GM12865 (cell line): ENCODE data around the gene GPATCH8.

Experiments used
- DNase-seq: peaks from one replicate; pipeline ENCODE4 v3.0.0; 2010; ENCODE audit warnings: low read depth
- H3K4me3 ChIP-seq: 2 replicates; pipeline ENCODE4 v1.5.1; 2011; ENCODE audit warnings: mild to moderate bottlenecking, low read depth, low read length, control low read depth
- TF ChIP-seq, protein P1 (sequence below): IDR thresholded peaks from 2 replicates; pipeline ENCODE4 v1.5.1; 2011; ENCODE audit warnings: low read length, control low read depth, low read depth, inconsistent platforms; ENCODE audit not compliant: insufficient read depth; ENCODE audit errors: missing control alignments

The GPATCH8 gene

DNA sequence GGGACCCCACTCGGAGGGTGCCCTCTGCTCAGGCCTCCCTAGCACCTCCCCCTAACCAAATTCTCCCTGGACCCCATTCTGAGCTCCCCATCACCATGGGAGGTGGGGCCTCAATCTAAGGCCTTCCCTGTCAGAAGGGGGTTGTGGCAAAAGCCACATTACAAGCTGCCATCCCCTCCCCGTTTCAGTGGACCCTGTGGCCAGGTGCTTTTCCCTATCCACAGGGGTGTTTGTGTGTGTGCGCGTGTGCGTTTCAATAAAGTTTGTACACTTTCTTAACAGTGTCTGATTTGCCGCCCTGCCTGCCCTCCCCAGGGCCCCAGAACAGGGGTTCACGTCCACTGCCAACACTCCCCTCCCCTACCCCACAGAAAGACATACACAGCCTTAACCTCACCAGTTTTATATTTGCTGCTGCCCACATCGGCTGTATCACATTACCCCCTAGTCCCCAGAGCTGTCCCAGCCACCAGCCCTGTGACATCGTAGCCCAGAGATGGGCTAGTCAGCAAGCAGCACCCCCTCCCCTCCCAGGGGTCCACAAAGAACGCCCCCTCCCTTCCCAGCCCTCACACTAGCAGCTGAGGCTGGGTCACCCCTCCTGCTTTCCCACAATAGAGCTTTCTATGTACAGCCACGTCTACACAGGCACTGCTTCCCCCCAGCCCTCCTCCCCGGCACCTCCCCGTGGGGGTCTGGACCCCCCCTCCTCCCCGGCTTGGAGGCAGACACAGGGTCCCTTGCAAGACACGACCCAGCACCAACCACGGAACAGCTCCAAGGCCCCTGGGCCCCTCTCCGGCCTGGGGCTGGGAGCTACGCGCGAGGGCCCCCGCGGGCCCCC lies 150.2 kb downstream of the GPATCH8 start:
- no peak overlapping the region for H3K4me3 ChIP-seq
- TF ChIP-seq, protein P1, sequence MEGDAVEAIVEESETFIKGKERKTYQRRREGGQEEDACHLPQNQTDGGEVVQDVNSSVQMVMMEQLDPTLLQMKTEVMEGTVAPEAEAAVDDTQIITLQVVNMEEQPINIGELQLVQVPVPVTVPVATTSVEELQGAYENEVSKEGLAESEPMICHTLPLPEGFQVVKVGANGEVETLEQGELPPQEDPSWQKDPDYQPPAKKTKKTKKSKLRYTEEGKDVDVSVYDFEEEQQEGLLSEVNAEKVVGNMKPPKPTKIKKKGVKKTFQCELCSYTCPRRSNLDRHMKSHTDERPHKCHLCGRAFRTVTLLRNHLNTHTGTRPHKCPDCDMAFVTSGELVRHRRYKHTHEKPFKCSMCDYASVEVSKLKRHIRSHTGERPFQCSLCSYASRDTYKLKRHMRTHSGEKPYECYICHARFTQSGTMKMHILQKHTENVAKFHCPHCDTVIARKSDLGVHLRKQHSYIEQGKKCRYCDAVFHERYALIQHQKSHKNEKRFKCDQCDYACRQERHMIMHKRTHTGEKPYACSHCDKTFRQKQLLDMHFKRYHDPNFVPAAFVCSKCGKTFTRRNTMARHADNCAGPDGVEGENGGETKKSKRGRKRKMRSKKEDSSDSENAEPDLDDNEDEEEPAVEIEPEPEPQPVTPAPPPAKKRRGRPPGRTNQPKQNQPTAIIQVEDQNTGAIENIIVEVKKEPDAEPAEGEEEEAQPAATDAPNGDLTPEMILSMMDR: no peak
- DNase-seq: no peak

DNA sequence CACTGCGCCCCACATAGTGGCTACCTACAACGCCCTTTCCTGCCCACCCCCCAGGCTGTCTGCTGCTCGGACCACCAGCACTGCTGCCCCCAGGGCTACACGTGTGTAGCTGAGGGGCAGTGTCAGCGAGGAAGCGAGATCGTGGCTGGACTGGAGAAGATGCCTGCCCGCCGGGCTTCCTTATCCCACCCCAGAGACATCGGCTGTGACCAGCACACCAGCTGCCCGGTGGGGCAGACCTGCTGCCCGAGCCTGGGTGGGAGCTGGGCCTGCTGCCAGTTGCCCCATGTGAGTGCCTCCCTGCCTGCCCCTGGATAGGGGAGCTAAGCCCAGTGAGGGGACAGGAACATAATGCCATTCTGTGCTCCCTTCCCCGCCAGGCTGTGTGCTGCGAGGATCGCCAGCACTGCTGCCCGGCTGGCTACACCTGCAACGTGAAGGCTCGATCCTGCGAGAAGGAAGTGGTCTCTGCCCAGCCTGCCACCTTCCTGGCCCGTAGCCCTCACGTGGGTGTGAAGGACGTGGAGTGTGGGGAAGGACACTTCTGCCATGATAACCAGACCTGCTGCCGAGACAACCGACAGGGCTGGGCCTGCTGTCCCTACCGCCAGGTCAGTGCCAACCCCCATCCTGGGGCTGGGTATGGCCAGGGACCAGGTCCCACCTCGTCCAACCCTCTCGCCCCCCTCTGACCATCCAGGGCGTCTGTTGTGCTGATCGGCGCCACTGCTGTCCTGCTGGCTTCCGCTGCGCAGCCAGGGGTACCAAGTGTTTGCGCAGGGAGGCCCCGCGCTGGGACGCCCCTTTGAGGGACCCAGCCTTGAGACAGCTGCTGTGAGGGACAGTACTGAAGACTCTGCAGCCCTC lies 151.0 kb downstream of the GPATCH8 start:
- no peak for DNase-seq
- no peak overlapping the region for H3K4me3 ChIP-seq
- TF ChIP-seq, protein P1: no peak

DNA sequence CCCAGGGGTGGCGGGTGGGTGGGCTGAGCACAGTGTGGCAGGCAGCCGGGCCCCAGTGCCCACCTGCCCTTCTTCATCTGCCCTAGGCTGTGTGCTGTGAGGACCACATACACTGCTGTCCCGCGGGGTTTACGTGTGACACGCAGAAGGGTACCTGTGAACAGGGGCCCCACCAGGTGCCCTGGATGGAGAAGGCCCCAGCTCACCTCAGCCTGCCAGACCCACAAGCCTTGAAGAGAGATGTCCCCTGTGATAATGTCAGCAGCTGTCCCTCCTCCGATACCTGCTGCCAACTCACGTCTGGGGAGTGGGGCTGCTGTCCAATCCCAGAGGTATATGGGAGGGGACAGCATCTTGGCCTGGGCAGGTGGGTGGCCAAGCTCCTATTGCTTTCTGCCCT lies 151.7 kb downstream of the GPATCH8 start:
- DNase-seq: no peak
- no peak overlapping the region for H3K4me3 ChIP-seq
- TF ChIP-seq, protein P1: no peak

DNA sequence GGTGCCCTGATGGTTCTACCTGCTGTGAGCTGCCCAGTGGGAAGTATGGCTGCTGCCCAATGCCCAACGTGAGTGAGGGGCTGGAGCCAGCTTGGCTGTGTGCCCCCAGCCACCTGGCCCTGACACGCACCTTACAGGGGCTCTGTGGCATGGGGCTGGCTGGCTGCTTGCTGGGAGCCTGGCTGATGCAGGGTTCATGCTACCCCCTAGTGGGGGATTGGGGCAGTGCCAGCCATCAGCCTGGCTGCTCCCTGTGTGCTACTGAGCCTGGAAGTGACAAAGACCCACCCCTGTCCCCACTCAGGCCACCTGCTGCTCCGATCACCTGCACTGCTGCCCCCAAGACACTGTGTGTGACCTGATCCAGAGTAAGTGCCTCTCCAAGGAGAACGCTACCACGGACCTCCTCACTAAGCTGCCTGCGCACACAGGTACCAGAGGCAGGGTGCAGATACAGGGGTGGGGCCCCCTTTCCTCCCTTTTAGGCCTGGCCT lies 152.4 kb downstream of the GPATCH8 start:
- TF ChIP-seq, protein P1: peak; percentile 94
- H3K4me3 ChIP-seq: no peak overlapping the region
- DNase-seq: peak; percentile 84

DNA sequence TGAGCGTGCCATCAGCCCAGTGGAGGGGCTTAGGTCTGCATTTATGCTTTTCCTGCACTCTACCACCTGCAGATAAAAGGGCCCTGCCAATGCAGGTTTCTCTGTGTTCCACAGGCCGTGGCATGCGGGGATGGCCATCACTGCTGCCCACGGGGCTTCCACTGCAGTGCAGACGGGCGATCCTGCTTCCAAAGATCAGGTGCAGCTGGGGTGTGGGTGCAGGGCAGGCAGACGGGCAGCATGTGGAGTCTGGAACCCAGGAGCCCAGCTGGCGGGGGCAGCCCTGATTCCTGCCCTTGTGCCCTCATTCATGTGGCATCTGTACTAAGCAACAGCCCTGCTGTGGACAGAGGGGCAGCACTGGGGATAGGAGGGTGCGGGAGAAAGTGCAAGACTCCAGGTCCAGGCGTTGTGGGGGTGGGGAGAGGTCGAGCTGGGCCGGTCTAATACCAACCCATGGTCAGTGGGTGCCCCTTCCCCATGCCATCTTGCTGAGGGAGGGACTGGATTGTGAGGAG lies 153.6 kb downstream of the GPATCH8 start:
- H3K4me3 ChIP-seq: peak overlapping the region; percentile 22
- DNase-seq: no peak
- TF ChIP-seq, protein P1: no peak

GRCh38 chr17:44348988-44349364 lies 154.2 kb downstream of the GPATCH8 start:
- TF ChIP-seq, protein P1: no peak
- no peak for DNase-seq
- H3K4me3 ChIP-seq: peak overlapping the region; percentile 22
